Activated naive CD8-positive, alpha-beta T cell treated with anti-CD3 and anti-CD28 coated beads, Interleukin-2, amount 10 ng/mL, durations not matched to agents 7 days and 5 days (primary cell): ENCODE data around the gene CROCC2. TPM values are rescaled to one million over a fixed set of nuclear protein-coding genes. Genes with fewer than 3 reads are reported as not detected.

Source experiments
- ATAC-seq: fragments of 150-1000 bp; cut with Tn5 transposase; one replicate; pipeline ENCODE4 v1.10.0; 2021; ENCODE audit warnings: low read depth, moderate library complexity
- POLR2A ChIA-PET: fragments of 350-600 bp; sonication (Branson Sonifier 250); formaldehyde crosslinking; loops from one replicate; lab custom pipeline; 2021; ENCODE audit warnings: antibody characterized with exemption; lab: Charles Lee
- DNase-seq: peaks from one replicate; pipeline ENCODE4 v3.0.0; 2021
- H3K27ac Mint-ChIP-seq: one replicate; pipeline ENCODE4 v1.8.0; 2022; ENCODE audit warnings: mild to moderate bottlenecking, mixed read lengths
- H3K27me3 Mint-ChIP-seq: one replicate; pipeline ENCODE4 v1.8.0; 2022; ENCODE audit warnings: mild to moderate bottlenecking, moderate library complexity, mixed read lengths
- H3K36me3 Mint-ChIP-seq: one replicate; pipeline ENCODE4 v1.8.0; 2021; ENCODE audit warnings: mild to moderate bottlenecking, mixed read lengths
- H3K4me1 Mint-ChIP-seq: one replicate; pipeline ENCODE4 v1.8.0; 2021; ENCODE audit warnings: mixed read lengths
- H3K4me3 Mint-ChIP-seq: one replicate; pipeline ENCODE4 v1.8.0; 2022; ENCODE audit warnings: mild to moderate bottlenecking, moderate library complexity, mixed read lengths
- H3K9me3 Mint-ChIP-seq: one replicate; pipeline ENCODE4 v1.8.0; 2021; ENCODE audit warnings: mixed read lengths
- total RNA-seq, 2 experiments: library from RNA; stranded (reverse); gene quantifications; one replicate each; pipeline ENCODE4 v1.2.3, GENCODE V29; 2021

CROCC2 gene
- total RNA-seq, 2 experiments from 2014 or later: not detected

- Mint-ChIP-seq H3K27me3 (no peaks in the 10 kb centered on the region), H3K36me3 (no peaks in the 10 kb centered on the region), H3K27ac (no peak overlapping the region), H3K4me1 (no peaks in the 10 kb centered on the region), H3K4me3 (no peak overlapping the region), H3K9me3 (no peaks in the 10 kb centered on the region)
- POLR2A ChIA-PET: no interaction called here
- ATAC-seq (no peak), DNase-seq (no peak)
Observed at GRCh38 chr2:240922982-240923537, 16.9 kb downstream of the CROCC2 start.

- Mint-ChIP-seq H3K27me3 (no peaks in the 10 kb centered on the region), H3K27ac (no peak overlapping the region), H3K9me3 (no peaks in the 10 kb centered on the region), H3K36me3 (no peaks in the 10 kb centered on the region), H3K4me3 (no peak overlapping the region), H3K4me1 (no peaks in the 10 kb centered on the region)
- POLR2A ChIA-PET: no interaction called here
- DNase-seq (peak; percentile 27), ATAC-seq (no peak)
Observed at GRCh38 chr2:240925191-240925567, 19.0 kb downstream of the CROCC2 start.

GRCh38 chr2:240925568-240926515 is 19.7 kb downstream of the CROCC2 start:
- POLR2A ChIA-PET: no interaction called here
- no peak for ATAC-seq
- Mint-ChIP-seq H3K4me3 (no peak overlapping the region), H3K4me1 (no peaks in the 10 kb centered on the region), H3K9me3 (no peaks in the 10 kb centered on the region), H3K27me3 (no peaks in the 10 kb centered on the region), H3K27ac (no peak overlapping the region), H3K36me3 (no peaks in the 10 kb centered on the region)
- DNase-seq: peak; percentile 28

- Mint-ChIP-seq H3K27ac (no peak overlapping the region), H3K36me3 (no peaks in the 10 kb centered on the region), H3K4me1 (no peaks in the 10 kb centered on the region), H3K4me3 (no peak overlapping the region), H3K27me3 (no peaks in the 10 kb centered on the region), H3K9me3 (no peaks in the 10 kb centered on the region)
- POLR2A ChIA-PET: no interaction called here
- no peak for ATAC-seq
- peak; percentile 24 for DNase-seq
Observed at GRCh38 chr2:240926516-240927389, 20.6 kb downstream of the CROCC2 start.

- Mint-ChIP-seq H3K27me3 (no peaks in the 10 kb centered on the region), H3K27ac (no peak overlapping the region), H3K4me1 (no peaks in the 10 kb centered on the region), H3K9me3 (no peaks in the 10 kb centered on the region), H3K4me3 (no peak overlapping the region), H3K36me3 (no peaks in the 10 kb centered on the region)
- ATAC-seq (no peak), DNase-seq (no peak)
- POLR2A ChIA-PET: no interaction called here
Observed at GRCh38 chr2:240927390-240927781, 21.2 kb downstream of the CROCC2 start.

GRCh38 chr2:240928476-240929363 is 22.6 kb downstream of the CROCC2 start:
- ATAC-seq (no peak), DNase-seq (no peak)
- no peaks in the 10 kb centered on the region for H3K4me1 Mint-ChIP-seq
- POLR2A ChIA-PET: no interaction called here
- no peaks in the 10 kb centered on the region for H3K36me3 Mint-ChIP-seq
- no peaks in the 10 kb centered on the region for H3K27me3 Mint-ChIP-seq
- H3K4me3 Mint-ChIP-seq: no peak overlapping the region
- H3K9me3 Mint-ChIP-seq: no peaks in the 10 kb centered on the region
- H3K27ac Mint-ChIP-seq: no peak overlapping the region

- DNase-seq (no peak), ATAC-seq (no peak)
- Mint-ChIP-seq H3K4me1 (no peaks in the 10 kb centered on the region), H3K27me3 (no peaks in the 10 kb centered on the region), H3K4me3 (no peak overlapping the region), H3K9me3 (no peaks in the 10 kb centered on the region), H3K36me3 (no peaks in the 10 kb centered on the region), H3K27ac (no peak overlapping the region)
- POLR2A ChIA-PET: no interaction called here
Observed at GRCh38 chr2:240929364-240930095, 23.4 kb downstream of the CROCC2 start.

GRCh38 chr2:240930096-240930630 is 24.0 kb downstream of the CROCC2 start:
- ATAC-seq (no peak), DNase-seq (no peak)
- Mint-ChIP-seq H3K27ac (no peak overlapping the region), H3K9me3 (no peaks in the 10 kb centered on the region), H3K4me3 (no peak overlapping the region), H3K36me3 (no peaks in the 10 kb centered on the region), H3K4me1 (no peaks in the 10 kb centered on the region), H3K27me3 (no peaks in the 10 kb centered on the region)
- POLR2A ChIA-PET: no interaction called here

- no peak overlapping the region for H3K27ac Mint-ChIP-seq
- H3K36me3 Mint-ChIP-seq: no peaks in the 10 kb centered on the region
- DNase-seq (no peak), ATAC-seq (no peak)
- no peak overlapping the region for H3K4me3 Mint-ChIP-seq
- no peaks in the 10 kb centered on the region for H3K27me3 Mint-ChIP-seq
- no peaks in the 10 kb centered on the region for H3K4me1 Mint-ChIP-seq
- POLR2A ChIA-PET: no interaction called here
- H3K9me3 Mint-ChIP-seq: no peaks in the 10 kb centered on the region
Observed at GRCh38 chr2:240930631-240931318, 24.6 kb downstream of the CROCC2 start.

- H3K27me3 Mint-ChIP-seq: no peaks in the 10 kb centered on the region
- no peak overlapping the region for H3K4me3 Mint-ChIP-seq
- no peak for DNase-seq
- no peak overlapping the region for H3K27ac Mint-ChIP-seq
- no peak for ATAC-seq
- no peaks in the 10 kb centered on the region for H3K36me3 Mint-ChIP-seq
- POLR2A ChIA-PET: no interaction called here
- H3K4me1 Mint-ChIP-seq: no peaks in the 10 kb centered on the region
- H3K9me3 Mint-ChIP-seq: no peaks in the 10 kb centered on the region
Observed at GRCh38 chr2:240931319-240931949, 25.3 kb downstream of the CROCC2 start.

GRCh38 chr2:240932001-240932723 is 26.0 kb downstream of the CROCC2 start:
- H3K4me1 Mint-ChIP-seq: no peaks in the 10 kb centered on the region
- H3K4me3 Mint-ChIP-seq: no peak overlapping the region
- H3K27me3 Mint-ChIP-seq: no peaks in the 10 kb centered on the region
- no peaks in the 10 kb centered on the region for H3K36me3 Mint-ChIP-seq
- H3K9me3 Mint-ChIP-seq: no peaks in the 10 kb centered on the region
- POLR2A ChIA-PET: no interaction called here
- H3K27ac Mint-ChIP-seq: no peak overlapping the region
- DNase-seq (no peak), ATAC-seq (no peak)
